AG09319 (cell line): ENCODE results near the gene LSS.

Experiments
- DNase-seq: peaks from one replicate; pipeline ENCODE4 v3.0.0-alpha.2; 2010; ENCODE audit warnings: low read depth; ENCODE audit errors: extremely low read depth
- TF ChIP-seq, protein P1 (sequence below): IDR thresholded peaks from 2 replicates; pipeline ENCODE4 v1.5.1; 2011; ENCODE audit warnings: low read depth, mild to moderate bottlenecking, inconsistent platforms, low read length, moderate library complexity

LSS gene

GRCh38 chr21:46157987-46158451 lies 70.6 kb downstream of the LSS start:
- TF ChIP-seq, protein P1, sequence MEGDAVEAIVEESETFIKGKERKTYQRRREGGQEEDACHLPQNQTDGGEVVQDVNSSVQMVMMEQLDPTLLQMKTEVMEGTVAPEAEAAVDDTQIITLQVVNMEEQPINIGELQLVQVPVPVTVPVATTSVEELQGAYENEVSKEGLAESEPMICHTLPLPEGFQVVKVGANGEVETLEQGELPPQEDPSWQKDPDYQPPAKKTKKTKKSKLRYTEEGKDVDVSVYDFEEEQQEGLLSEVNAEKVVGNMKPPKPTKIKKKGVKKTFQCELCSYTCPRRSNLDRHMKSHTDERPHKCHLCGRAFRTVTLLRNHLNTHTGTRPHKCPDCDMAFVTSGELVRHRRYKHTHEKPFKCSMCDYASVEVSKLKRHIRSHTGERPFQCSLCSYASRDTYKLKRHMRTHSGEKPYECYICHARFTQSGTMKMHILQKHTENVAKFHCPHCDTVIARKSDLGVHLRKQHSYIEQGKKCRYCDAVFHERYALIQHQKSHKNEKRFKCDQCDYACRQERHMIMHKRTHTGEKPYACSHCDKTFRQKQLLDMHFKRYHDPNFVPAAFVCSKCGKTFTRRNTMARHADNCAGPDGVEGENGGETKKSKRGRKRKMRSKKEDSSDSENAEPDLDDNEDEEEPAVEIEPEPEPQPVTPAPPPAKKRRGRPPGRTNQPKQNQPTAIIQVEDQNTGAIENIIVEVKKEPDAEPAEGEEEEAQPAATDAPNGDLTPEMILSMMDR = no peak
- no peak for DNase-seq

GRCh38 chr21:46157396-46157986 lies 71.1 kb downstream of the LSS start:
- DNase-seq = no peak
- TF ChIP-seq, protein P1 = no peak

DNA sequence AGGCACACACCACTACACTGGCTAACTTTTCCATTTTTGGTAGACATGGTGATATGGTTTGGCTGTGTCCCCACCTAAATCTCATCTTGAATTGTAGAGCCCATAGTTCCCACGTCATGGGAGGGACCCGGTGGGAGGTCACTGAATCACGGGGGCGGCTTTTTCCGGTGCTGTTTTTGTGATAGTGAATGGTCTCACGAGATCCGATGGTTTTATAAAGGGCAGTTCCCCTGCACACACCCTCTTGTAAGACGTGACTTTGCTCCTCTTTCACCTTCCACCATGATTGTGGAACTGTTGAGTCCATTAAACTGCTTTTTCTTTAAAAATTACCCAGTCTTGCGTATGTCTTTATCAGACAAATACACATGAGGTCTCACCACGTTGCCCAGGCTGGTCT lies 71.9 kb downstream of the LSS start:
- DNase-seq = no peak
- TF ChIP-seq, protein P1 = no peak

- TF ChIP-seq, protein P1 = no peak
- no peak for DNase-seq
Measured at GRCh38 chr21:46156378-46156645, 72.3 kb downstream of the LSS start.

DNA sequence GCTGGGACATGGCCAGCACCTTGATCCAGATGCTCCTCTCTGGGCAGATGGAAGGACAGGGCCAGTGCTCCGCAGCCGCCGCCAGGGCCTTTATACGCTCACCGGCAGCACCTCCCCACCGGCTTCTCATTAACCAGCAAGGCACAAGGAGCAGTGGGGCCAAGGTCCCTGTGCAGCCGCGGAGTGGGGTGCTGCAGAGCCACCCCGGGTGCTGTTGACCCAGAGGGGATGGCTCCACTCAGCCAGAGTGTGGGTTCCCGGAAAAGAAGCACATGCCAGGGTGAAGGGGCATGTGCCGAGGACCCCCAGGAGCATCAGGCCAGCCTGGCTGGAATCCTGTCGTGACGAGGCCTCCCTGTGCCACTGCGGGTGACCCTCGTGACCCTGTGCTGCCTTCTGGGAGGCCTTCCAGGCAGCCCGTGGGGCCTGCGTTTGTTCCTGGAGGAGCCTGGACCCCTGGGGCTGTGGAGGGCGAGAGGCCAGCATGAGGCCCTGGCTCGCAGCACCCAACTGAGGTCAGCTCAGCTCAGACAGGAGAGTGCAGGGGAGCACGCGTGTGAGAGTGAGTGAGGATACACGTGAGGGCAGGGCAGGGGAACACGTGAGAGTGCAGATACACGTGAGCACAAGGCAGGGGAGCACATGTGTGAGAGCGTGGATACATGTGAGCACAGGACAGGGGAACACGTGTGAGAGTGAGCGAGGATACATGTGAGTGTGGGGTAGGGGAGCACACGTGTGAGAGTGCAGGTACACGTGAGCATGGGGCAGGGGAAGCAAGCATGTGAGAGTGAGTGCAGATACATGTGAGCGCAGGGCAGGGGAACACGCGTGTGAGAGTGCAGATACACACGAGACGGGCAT lies 72.8 kb downstream of the LSS start, which contains the start of gene FTCD:
Gene FTCD (minus strand): TSS at position 66 of the 864 bp plus-strand sequence. CDS start 56 bp downstream, at position 10.
- DNase-seq = no peak
- TF ChIP-seq, protein P1 = no peak

DNA sequence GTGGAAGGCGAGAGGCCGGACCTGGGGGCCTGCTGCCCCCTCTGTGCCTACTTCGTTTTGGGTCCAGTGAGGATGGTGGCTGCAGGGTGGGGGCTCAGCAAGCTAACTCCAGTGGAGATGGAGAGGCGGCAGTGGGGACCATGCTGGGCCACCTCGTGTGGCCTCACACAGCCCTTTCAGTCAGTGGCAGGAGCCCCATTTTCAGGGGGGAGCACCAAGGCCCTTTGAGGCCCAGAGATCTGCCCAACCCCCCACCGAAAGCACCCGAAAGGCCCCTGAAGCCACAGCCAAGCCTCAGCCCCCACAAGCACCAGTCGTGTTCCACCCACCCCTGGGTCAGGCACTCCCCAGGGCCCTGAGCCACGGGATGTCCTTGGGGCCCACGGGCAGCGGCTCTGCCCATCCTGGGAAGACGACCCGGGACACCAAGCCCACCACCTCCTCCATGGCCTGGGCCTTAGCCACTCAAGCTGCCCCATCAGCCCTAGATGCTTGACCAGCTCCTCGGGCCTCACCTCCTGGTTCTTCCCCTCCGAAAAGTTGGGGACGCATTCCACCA lies 73.5 kb downstream of the LSS start:
- no peak for DNase-seq

More for the DNA sequence above, 73.5 kb downstream of the LSS start:
- TF ChIP-seq, protein P1 = no peak
